GM19025 (cell line): ENCODE measurements around the gene IRS1.
A peak's percentile ranks its signal among the peaks of the same experiment; 100 is the strongest.

Experiments
- ATAC-seq: cut with Tn5 transposase; IDR thresholded peaks from one replicate; pipeline ENCODE4 v1.9.1; 2021; ENCODE audit warnings: mild to moderate bottlenecking, low read depth, moderate library complexity; ENCODE audit not compliant: unreplicated experiment

Gene IRS1

DNA sequence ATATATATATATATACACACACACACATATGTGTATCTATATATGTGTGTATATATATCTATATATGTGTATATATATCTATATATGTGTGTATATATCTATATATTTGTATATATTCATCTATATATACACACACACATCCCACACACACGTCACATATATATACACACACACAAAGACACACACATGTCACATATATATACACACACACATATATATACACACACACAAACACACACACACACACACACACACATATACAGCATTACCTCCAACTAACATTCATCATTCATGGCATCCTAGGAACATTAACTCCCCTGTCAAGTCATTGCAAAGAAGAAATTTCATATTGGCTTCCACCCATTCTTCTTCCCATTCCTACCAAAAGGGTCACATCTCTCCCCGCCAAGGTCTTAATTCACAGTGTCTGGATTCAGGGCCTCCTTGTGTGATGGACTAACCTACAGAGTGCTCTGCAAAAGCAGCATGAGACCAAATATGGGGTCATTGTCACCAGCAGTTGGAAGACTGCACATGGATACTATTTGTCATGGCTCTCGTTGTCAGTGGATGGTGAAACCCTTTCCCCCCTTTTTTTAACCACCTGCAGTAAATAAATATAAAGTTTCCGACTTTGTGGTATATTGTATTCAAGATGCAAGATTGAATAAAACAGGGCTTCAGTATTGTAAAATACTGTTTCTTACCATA is 67.0 kb downstream of the IRS1 start:
- no peak for ATAC-seq

DNA sequence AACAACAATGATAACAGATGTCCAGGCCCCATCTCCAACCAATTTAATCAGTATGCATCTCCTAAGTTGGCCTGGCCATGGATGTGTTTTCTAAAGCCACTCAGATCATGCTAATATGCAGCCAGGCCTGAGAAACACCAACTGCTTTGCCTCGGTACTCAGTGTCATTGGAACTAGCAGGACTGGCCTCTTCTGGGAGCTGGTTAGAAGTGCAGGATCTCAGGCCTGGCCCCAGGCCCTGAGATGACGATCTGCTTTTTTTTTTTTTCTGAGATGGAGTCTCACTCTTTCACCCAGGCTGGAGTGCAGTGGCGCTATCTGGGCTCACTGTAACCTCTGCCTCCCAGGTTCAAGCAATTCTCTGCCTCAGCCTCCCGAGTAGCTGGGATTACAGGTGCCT is 69.1 kb downstream of the IRS1 start:
- no peak for ATAC-seq

DNA sequence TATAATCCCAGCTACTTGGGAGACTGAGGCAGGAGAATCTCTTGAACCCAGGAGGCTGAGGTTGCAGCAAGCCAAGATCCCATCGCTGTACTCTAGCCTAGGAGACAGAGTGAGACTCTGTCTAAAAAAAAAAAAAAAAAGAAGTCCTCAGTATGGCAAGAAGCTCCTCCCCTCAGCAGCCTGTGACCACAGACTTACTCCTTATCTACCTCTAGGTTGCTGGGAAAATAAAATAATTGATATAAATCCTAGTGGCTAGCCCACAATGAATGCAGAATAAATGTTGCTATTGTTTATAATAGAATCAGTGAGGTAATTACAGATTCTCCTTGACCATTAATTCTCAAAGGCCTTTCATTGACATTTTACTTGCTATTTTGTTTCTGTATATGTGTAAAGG is 70.6 kb downstream of the IRS1 start:
- no peak for ATAC-seq

GRCh38 chr2:226727251-226727650 is 72.4 kb downstream of the IRS1 start:
- no peak for ATAC-seq

GRCh38 chr2:226726546-226726945 is 73.1 kb downstream of the IRS1 start:
- no peak for ATAC-seq

DNA sequence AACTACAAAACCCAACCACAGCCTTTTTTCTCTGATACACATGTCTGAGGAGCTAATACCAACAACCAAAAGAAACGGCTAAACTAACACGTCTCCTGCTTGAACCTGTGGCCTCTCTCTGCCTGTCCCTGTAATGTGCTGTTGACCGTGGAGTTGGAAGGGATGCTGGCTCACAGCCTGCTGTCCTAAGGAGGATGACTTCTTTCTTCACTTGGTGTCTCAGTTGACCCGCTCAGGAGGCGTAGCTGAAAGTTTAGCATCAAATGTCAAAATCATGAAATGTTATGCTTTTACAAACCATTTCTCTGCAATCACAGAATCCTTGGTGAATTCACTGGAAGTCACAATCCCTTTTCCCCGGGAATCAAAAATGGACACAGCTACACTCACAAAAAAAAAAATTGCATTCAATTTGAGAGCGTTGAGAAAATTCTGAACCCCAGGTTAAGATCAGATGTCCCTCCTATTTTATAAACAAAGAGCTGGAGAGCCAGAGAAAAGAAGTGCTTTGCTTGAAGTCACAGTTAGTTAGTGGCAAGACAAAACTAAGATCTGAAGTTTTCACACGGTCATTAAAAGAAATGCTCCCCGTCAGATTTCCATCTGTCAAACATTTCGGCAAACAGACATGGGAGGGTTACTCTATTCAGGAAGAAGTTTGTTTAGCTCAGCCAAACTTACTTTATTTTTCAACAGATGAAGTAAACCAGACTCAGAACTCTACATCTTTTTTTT is 74.3 kb downstream of the IRS1 start:
- no peak for ATAC-seq

- ATAC-seq, result no peak
Observed at GRCh38 chr2:226721541-226721940, 78.1 kb downstream of the IRS1 start.

- no peak for ATAC-seq
Observed at GRCh38 chr2:226720948-226721347, 78.7 kb downstream of the IRS1 start.

DNA sequence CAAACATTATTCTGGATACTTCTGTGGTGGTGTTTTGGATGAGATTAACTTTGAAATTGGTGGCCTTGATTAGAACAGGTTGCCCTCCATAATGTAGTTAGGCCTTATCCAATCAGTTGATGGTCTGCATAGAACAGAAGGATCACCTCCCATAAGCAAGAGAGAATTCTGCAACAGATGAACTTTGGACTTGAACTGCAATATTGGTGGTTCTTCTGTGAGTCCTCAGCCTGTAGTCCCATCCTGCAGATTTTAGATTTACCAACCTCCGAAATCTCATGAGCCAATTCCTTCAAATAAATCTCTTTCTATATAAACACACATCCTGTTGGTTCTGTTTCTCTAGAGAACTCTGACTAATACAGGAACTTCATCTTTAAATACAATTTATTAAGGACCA is 81.9 kb downstream of the IRS1 start:
- no peak for ATAC-seq

DNA sequence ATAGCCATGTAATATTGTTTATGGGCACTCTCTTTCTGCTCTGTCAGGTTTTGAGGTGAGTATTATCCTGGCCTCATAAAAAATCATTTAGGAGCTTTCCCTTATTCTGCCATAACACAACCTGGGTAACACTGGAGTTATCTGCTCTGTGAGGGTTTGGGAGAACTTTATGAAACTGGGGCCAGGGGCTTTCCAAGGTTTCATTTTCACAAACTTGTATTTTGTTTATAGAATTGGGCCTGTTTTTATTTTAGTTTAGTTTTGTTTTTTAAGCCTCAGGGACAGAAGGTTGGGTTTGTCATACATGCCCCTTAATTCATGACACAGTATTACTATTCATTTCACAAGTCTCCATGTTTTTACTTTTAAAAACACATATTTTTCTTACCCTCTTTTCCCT is 83.5 kb downstream of the IRS1 start:
- peak; percentile 65 for ATAC-seq

DNA sequence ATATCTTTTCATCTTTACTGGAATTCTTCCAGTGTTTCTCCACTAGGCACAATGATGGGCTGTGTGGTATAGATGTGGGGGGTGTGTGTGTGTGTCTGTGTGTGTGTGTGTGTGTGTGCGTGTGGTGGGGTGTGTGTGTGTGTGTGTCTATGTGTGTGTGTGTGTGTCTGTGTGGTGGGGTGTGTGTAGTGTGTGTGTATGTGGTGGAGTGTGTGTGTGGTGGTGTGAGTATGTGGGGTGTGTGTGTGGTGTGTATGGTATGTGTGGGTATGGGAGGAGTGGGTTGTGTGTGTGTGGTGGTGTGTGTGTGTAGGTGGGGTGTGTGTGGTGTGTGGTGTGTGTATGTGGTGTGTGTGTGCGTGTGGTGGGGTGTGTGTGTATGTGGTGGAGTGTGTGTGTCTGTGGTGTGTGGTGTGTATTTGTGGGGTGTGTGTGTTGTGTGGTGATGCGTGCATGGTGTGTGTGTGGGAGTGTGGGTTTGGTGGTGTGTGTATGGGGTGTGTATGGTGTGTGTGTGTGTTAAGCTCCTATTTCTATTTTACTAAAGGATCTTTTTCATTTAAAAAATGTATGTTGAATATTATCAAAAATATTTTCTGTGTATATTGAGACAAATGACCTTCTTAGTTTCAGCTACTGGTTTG is 84.2 kb downstream of the IRS1 start:
- ATAC-seq, result no peak

- no peak for ATAC-seq
Observed at GRCh38 chr2:226712941-226713340, 86.7 kb downstream of the IRS1 start.

DNA sequence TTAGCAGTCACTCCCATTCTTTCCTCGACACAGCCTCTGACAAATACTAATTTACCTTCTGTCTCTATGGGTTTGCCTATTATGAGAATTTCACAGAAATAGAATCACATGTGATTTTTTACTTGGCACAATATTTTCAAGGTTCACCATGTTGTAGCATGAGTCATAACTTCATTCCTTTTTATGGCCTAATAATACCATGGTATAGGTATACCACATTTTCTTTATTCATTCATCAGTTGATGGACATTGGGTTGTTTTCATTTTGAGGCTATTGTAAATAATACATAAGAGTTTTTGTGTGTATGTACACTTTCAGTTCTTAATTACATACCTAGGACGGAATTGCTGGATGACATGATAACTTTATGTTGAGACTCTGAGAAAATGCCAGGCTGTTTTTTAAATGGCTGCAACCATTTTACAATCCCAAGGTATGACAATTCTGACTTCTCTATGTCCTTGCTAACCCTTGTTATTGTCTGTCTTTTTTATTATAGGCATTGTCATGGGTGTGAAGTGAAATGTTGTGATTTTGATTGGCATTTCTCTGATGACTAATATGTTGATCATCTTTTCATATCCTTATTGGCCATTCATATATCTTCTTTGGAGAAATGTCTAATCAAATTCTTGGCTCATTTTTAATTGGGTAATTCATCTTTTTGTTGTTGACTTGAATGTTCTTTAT is 87.9 kb downstream of the IRS1 start:
- ATAC-seq, result no peak

- no peak for ATAC-seq
Observed at GRCh38 chr2:226707499-226707898, 92.1 kb downstream of the IRS1 start.

DNA sequence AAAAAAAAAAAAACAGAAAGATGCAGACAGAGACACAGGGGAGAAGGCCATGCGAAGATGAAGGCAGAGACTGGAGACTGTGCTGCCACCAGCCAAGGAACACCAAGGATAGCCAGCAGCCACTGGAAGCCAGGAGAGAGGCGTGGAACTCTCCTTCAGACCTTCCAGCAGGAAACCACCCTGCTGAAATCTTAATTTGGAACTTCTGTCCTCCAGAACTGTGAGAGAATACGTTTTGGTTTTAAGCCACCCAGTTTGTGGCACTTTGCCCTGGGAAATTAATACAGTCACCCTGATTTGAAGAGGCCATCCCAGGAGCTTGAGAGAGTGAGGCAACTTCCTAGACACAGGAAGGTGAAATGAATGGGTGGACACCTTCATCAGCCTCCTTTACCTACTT is 93.7 kb downstream of the IRS1 start:
- no peak for ATAC-seq

DNA sequence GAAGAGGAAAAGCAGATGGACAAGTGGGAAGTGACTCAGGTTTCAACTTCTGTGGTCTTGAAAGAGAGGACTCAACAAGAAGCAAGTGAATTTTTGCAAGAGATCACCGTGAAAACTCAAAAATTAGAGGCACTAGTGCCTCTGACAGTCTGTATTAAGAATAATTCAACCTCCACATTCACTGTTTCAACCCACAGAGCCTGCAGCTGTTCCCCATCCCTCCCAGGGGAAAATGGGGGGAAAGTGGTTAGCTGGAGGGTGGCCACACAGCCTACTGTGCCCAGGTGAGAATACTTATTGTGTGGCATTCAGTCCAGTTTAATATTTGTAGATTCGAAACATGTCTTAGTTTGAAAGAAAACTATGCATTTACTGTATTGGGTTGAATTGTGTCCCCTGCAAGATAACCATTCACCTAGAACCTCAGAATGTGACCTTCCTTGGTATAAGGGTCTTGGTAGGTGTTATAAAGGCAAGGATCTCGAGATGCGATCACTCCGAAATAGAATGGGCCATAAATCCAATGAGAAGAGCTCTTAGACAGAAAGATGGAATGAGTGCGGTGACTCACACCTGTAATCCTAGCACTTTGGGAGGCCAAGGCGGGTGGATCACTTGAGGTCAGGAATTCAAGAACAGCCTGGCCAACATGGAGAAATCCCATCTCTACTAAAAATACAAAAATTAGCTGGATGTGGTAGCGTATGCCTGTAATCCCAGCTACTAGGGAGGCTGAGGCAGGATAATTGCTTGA is 94.3 kb downstream of the IRS1 start:
- ATAC-seq, result no peak

- no peak for ATAC-seq
Observed at GRCh38 chr2:226703514-226703913, 96.1 kb downstream of the IRS1 start.

GRCh38 chr2:226702376-226702775 is 97.2 kb downstream of the IRS1 start:
- ATAC-seq, result no peak

DNA sequence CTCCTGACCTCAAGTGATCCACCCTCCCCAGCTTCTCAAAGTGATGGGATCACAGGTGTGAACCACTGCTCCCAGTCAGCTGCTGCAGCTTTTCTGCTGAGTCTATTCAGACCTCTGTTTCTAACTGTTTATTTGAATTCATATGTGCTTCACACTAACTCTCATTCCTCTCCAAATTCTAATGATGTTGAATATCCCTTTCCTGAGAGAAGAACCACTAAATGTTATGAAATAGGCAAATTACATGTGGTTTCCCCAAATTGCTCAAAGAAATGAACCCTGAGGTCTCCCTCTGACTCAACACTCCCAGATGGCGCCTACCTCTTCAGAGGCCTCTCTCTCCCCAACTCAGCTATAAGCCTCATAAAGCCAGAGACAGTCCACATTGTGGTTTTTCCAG is 98.6 kb downstream of the IRS1 start:
- no peak for ATAC-seq

- no peak for ATAC-seq
Observed at GRCh38 chr2:226699321-226699720, 100.3 kb downstream of the IRS1 start.
